PC-3 (cell line): ENCODE measurements around the gene IL36B.

Source experiments
- CTCF ChIP-seq: fragments of 300-600 bp; sonication (generic); conservative IDR thresholded peaks from 2 replicates; pipeline ENCODE4 v1.5.1; 2017; ENCODE audit warnings: antibody characterized with exemption, low read depth, mild to moderate bottlenecking, low read length
- EZH2 ChIP-seq: fragments of 300-600 bp; sonication (generic); IDR thresholded peaks from one replicate; pipeline ENCODE4 v1.6.1; 2017; ENCODE audit warnings: antibody characterized with exemption, mild to moderate bottlenecking, low read length; ENCODE audit not compliant: unreplicated experiment
- EZH2phosphoT487 ChIP-seq: fragments of 300-600 bp; sonication (generic); IDR thresholded peaks from 2 replicates; pipeline ENCODE4 v1.6.1; 2018; ENCODE audit warnings: mild to moderate bottlenecking, antibody characterized with exemption, low read length, borderline replicate concordance

GRCh38 chr2:113058411-113058994, 5.8 kb upstream of the IL36B start:
- TF ChIP-seq CTCF (no peak), EZH2 (no peak), EZH2phosphoT487 (no peak)
